PC-9 (cell line): ENCODE measurements around the gene PVALEF. TPM values are rescaled to one million over a fixed set of nuclear protein-coding genes. Genes with fewer than 3 reads are reported as not detected.

Source experiments
- BruUV-seq: library from RNA; stranded (reverse); fragments of 400-500 nt; replicated peaks from 2 replicates; lab custom pipeline; 2021; lab: Mats Ljungman, UMichigan
- CTCF ChIA-PET: fragments of 300-600 bp; sonication (Branson Sonifier 250); formaldehyde crosslinking; loops from one replicate; lab custom pipeline; 2022; ENCODE audit warnings: antibody characterized with exemption; lab: Charles Lee
- POLR2A ChIA-PET: fragments of 300-600 bp; sonication (Branson Sonifier 250); formaldehyde crosslinking; loops from one replicate; lab custom pipeline; 2022; ENCODE audit warnings: antibody characterized with exemption; ENCODE audit not compliant: unreplicated experiment; lab: Charles Lee
- DNase-seq, 2 experiments: peaks; one replicate each; pipeline versions ENCODE4 v3.0.0 to v3.0.0-alpha.2; 2015 to 2022; ENCODE audit warnings: mixed read lengths in 1 of 2
- H2AFZ ChIP-seq: fragments of 200-600 bp; sonication (generic); 2 replicates; pipeline ENCODE4 v1.8.1; 2017; ENCODE audit warnings: antibody characterized with exemption
- H3F3A ChIP-seq: fragments of 200-600 bp; sonication (generic); 2 replicates; pipeline ENCODE4 v1.8.1; 2017; ENCODE audit warnings: antibody characterized with exemption, mild to moderate bottlenecking, low read depth; ENCODE audit not compliant: insufficient read depth
- H3K27ac ChIP-seq: fragments of 200-600 bp; sonication (generic); 2 replicates; pipeline ENCODE4 v1.6.1; 2016; ENCODE audit warnings: mixed run types
- H3K27me3 ChIP-seq: fragments of 200-600 bp; sonication (generic); 2 replicates; pipeline ENCODE4 v1.6.1; 2016; ENCODE audit warnings: low read depth, mixed run types; ENCODE audit not compliant: insufficient read depth
- H3K36me3 ChIP-seq: fragments of 200-600 bp; sonication (generic); 2 replicates; pipeline ENCODE4 v1.6.1; 2016; ENCODE audit warnings: low read depth, mixed run types
- H3K4me1 ChIP-seq: fragments of 200-600 bp; sonication (generic); replicated peaks from 2 replicates; pipeline ENCODE4 v1.6.1; 2016; ENCODE audit warnings: mixed run types; ENCODE audit not compliant: insufficient read depth
- H3K4me2 ChIP-seq: fragments of 200-600 bp; sonication (generic); 2 replicates; pipeline ENCODE4 v1.6.1; 2017; ENCODE audit warnings: mixed run types
- H3K4me3 ChIP-seq: fragments of 200-600 bp; sonication (generic); 2 replicates; pipeline ENCODE4 v1.6.1; 2016; ENCODE audit warnings: mixed run types
- H3K79me2 ChIP-seq: fragments of 200-600 bp; sonication (generic); 2 replicates; pipeline ENCODE4 v1.6.1; 2017; ENCODE audit warnings: low read depth, mixed run types
- H3K9me2 ChIP-seq: fragments of 200-600 bp; sonication (generic); 2 replicates; pipeline ENCODE4 v1.8.1; 2017; ENCODE audit warnings: mild to moderate bottlenecking; ENCODE audit not compliant: insufficient read depth
- H3K9me3 ChIP-seq: fragments of 200-600 bp; sonication (generic); 2 replicates; pipeline ENCODE4 v1.8.1; 2016; ENCODE audit warnings: low read depth; ENCODE audit not compliant: insufficient read depth
- H4K20me1 ChIP-seq: fragments of 200-600 bp; sonication (generic); 2 replicates; pipeline ENCODE4 v1.8.1; 2017; ENCODE audit not compliant: insufficient read depth
- EZH2 ChIP-seq: fragments of 200-600 bp; sonication (generic); IDR thresholded peaks from 2 replicates; pipeline ENCODE4 v1.8.0; 2017; ENCODE audit warnings: antibody characterized with exemption, low read depth
- intact Hi-C: fragments of 100-400 bp; cut with micrococcal nuclease; formaldehyde crosslinking; loops from one replicate; pipeline ENCODE4 v1.10.0; 2022; ENCODE audit not compliant: unreplicated experiment
- total RNA-seq: library from RNA; stranded (reverse); gene quantifications from 2 replicates; pipeline ENCODE4 v1.2.3, GENCODE V29; 2021
- TF ChIP-seq, protein P1 (sequence below): fragments of 200-600 bp; sonication (generic); conservative IDR thresholded peaks from 2 replicates; pipeline ENCODE4 v1.6.1; 2017; ENCODE audit warnings: mixed run types, antibody characterized with exemption, mild to moderate bottlenecking, moderate library complexity

PVALEF gene
- total RNA-seq, 1 experiment from 2014 or later = not detected

DNA sequence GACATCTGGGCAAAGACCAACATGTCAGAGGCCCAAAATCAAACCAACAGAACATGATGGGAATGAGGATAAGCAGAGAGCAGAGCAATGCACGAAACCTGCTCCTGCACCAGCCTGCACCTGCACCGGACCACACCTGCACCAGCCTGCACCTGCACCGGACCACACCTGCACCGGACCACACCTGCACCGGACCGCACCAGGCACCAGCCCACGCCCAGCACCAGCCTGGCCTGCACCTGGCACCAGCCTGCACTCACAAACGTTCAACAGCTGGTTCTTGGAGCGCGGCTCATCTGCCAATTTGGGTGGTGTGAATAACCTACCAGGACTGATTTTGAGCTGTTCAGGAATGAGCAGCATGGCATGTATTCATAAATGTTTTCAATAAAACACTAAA is 39.3 kb downstream of the PVALEF start:
- Histone ChIP-seq H3K4me1 (no peaks in the 10 kb centered on the region), H3K36me3 (no peaks in the 10 kb centered on the region), H3K79me2 (no peaks in the 10 kb centered on the region), H3K27me3 (no peaks in the 10 kb centered on the region), H3K9me2 (no peaks in the 10 kb centered on the region), H4K20me1 (no peaks in the 10 kb centered on the region), H3K27ac (no peak overlapping the region), H3K4me3 (no peak overlapping the region), H3K4me2 (no peak overlapping the region), H3F3A (no peaks in the 10 kb centered on the region), H3K9me3 (no peaks in the 10 kb centered on the region), H2AFZ (no peak overlapping the region)
- intact Hi-C loops = loop anchor here (5.0 kb wide), 1 partner anchor 62 kb away; no protein-coding TSS in a partner anchor
- ChIA-PET POLR2A (no interaction called here), CTCF (no interaction called here)
- no TSS peak for BruUV-seq
- DNase-seq = no peak
- TF ChIP-seq, protein P1, sequence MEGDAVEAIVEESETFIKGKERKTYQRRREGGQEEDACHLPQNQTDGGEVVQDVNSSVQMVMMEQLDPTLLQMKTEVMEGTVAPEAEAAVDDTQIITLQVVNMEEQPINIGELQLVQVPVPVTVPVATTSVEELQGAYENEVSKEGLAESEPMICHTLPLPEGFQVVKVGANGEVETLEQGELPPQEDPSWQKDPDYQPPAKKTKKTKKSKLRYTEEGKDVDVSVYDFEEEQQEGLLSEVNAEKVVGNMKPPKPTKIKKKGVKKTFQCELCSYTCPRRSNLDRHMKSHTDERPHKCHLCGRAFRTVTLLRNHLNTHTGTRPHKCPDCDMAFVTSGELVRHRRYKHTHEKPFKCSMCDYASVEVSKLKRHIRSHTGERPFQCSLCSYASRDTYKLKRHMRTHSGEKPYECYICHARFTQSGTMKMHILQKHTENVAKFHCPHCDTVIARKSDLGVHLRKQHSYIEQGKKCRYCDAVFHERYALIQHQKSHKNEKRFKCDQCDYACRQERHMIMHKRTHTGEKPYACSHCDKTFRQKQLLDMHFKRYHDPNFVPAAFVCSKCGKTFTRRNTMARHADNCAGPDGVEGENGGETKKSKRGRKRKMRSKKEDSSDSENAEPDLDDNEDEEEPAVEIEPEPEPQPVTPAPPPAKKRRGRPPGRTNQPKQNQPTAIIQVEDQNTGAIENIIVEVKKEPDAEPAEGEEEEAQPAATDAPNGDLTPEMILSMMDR = no peak
- TF ChIP-seq EZH2 = no peak

DNA sequence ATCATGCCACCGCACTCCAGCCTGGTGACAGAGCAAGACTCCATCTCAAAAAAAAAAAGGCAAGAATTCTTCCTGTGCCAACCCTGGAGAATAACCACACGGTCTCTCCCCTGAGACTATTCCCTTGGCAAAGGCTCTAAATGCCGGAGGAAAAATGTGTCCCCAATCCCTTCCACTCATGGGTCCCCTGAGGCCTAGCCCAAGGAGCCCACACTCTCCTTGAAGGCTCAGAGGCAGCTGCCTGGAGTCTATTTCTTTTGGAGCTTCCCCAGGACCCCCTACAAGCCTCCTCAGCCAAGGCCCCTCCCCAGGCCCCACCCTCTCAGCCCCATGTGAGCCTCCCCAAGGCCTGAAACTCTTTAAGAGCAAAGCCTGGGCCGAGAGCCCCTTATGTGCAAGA is 40.9 kb downstream of the PVALEF start:
- H4K20me1 ChIP-seq = no peaks in the 10 kb centered on the region
- ChIA-PET POLR2A (no interaction called here), CTCF (no interaction called here)
- H3K4me2 ChIP-seq = no peak overlapping the region
- TF ChIP-seq, protein P1 = no peak
- TF ChIP-seq EZH2 = no peak
- no TSS peak for BruUV-seq
- H3K9me2 ChIP-seq = no peaks in the 10 kb centered on the region
- H3K9me3 ChIP-seq = no peaks in the 10 kb centered on the region
- no peaks in the 10 kb centered on the region for H3K79me2 ChIP-seq
- intact Hi-C loops = no loop called here
- H3K36me3 ChIP-seq = no peaks in the 10 kb centered on the region
- no peak for DNase-seq
- no peak overlapping the region for H3K27ac ChIP-seq
- no peak overlapping the region for H2AFZ ChIP-seq
- no peak overlapping the region for H3K4me3 ChIP-seq
- no peaks in the 10 kb centered on the region for H3K27me3 ChIP-seq
- no peaks in the 10 kb centered on the region for H3K4me1 ChIP-seq
- no peaks in the 10 kb centered on the region for H3F3A ChIP-seq

DNA sequence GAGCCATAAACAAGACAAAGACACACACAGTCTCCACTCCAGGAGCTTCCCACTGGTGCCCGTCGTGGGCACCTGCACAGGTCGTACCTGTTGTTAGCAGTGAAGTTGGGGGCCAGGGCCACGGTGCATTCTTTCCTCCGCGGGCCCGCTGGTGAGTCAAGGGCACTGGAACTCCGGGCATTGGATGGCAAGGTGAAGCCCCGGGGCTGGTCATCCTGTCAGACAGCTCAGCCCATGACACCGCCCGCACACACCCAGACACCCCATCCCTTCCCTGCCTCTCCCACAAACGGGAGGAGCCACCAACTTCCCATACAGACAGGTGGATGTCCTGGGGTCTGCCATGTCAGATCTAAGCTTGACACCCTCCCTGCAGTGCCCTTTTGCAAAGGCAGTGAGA is 41.4 kb downstream of the PVALEF start:
- Histone ChIP-seq H3K79me2 (no peaks in the 10 kb centered on the region), H3F3A (no peaks in the 10 kb centered on the region), H2AFZ (no peak overlapping the region), H3K27me3 (no peaks in the 10 kb centered on the region), H3K4me3 (no peak overlapping the region), H4K20me1 (no peaks in the 10 kb centered on the region), H3K4me2 (no peak overlapping the region), H3K4me1 (no peaks in the 10 kb centered on the region), H3K9me2 (no peaks in the 10 kb centered on the region), H3K9me3 (no peaks in the 10 kb centered on the region), H3K27ac (no peak overlapping the region), H3K36me3 (no peaks in the 10 kb centered on the region)
- no peak for TF ChIP-seq EZH2
- TF ChIP-seq, protein P1 = no peak
- no peak for DNase-seq
- ChIA-PET CTCF (no interaction called here), POLR2A (no interaction called here)
- BruUV-seq = no TSS peak
- intact Hi-C loops = no loop called here
